GM23338 (cell line): Measurements from ENCODE around the gene PEPD. TPM values are rescaled to one million over a fixed set of nuclear protein-coding genes. Genes with fewer than 3 reads are reported as not detected.
A peak's percentile ranks its signal among the peaks of the same experiment; 100 is the strongest.

Experiments used
- ATAC-seq: fragments of 200-7000 bp; cut with Tn5 transposase; 3 replicates; pipeline ENCODE4 v1.9.1; 2020
- DNase-seq: peaks from one replicate; pipeline ENCODE4 v3.0.0-alpha.2; 2015; ENCODE audit warnings: low spot score
- H2AFZ ChIP-seq: fragments of 200-600 bp; sonication (generic); 2 replicates; pipeline ENCODE4 v1.8.0; 2016; ENCODE audit warnings: antibody characterized with exemption, mild to moderate bottlenecking, moderate library complexity
- H3F3A ChIP-seq: fragments of 200-600 bp; sonication (generic); replicated peaks from 2 replicates; pipeline ENCODE4 v1.8.0; 2017; ENCODE audit warnings: antibody characterized with exemption, mixed run types, low read depth
- H3K27ac ChIP-seq: fragments of 200-600 bp; sonication (generic); 2 replicates; pipeline ENCODE4 v1.6.1; 2016; ENCODE audit warnings: low read depth
- H3K27me3 ChIP-seq: fragments of 200-600 bp; sonication (generic); 2 replicates; pipeline ENCODE4 v1.8.0; 2016; ENCODE audit warnings: mild to moderate bottlenecking, mixed run types, moderate library complexity; ENCODE audit not compliant: insufficient read depth
- H3K36me3 ChIP-seq: fragments of 200-600 bp; sonication (generic); 2 replicates; pipeline ENCODE4 v1.8.0; 2016; ENCODE audit warnings: mild to moderate bottlenecking; ENCODE audit not compliant: insufficient read depth
- H3K4me1 ChIP-seq: fragments of 200-600 bp; sonication (generic); 2 replicates; pipeline ENCODE4 v1.8.0; 2016; ENCODE audit warnings: mild to moderate bottlenecking, moderate library complexity; ENCODE audit not compliant: insufficient read depth
- H3K4me2 ChIP-seq: fragments of 200-600 bp; sonication (generic); 2 replicates; pipeline ENCODE4 v1.7.1; 2017; ENCODE audit warnings: mixed run types
- H3K4me3 ChIP-seq: fragments of 200-600 bp; sonication (generic); 2 replicates; pipeline ENCODE4 v1.6.1; 2016; ENCODE audit warnings: mixed run types
- H3K79me2 ChIP-seq: fragments of 200-600 bp; sonication (generic); replicated peaks from 2 replicates; pipeline ENCODE4 v1.8.0; 2017; ENCODE audit warnings: mild to moderate bottlenecking; ENCODE audit not compliant: insufficient read depth
- H3K9me2 ChIP-seq: fragments of 200-600 bp; sonication (generic); 2 replicates; pipeline ENCODE4 v1.8.0; 2017; ENCODE audit not compliant: insufficient read depth
- H4K20me1 ChIP-seq: fragments of 200-600 bp; sonication (generic); replicated peaks from 2 replicates; pipeline ENCODE4 v1.8.0; 2017; ENCODE audit warnings: mild to moderate bottlenecking; ENCODE audit not compliant: insufficient read depth
- H3K27ac Mint-ChIP-seq: 2 replicates; pipeline ENCODE4 v1.8.0; 2020; ENCODE audit warnings: inconsistent platforms, mild to moderate bottlenecking, moderate library complexity, mixed read lengths
- H3K27me3 Mint-ChIP-seq: 3 replicates; pipeline ENCODE4 v1.8.0; 2022; ENCODE audit warnings: low read depth, mild to moderate bottlenecking, moderate library complexity, mixed read lengths, inconsistent platforms; ENCODE audit not compliant: insufficient read depth, poor library complexity
- H3K36me3 Mint-ChIP-seq: 3 replicates; pipeline ENCODE4 v1.8.0; 2021; ENCODE audit warnings: low read depth, mild to moderate bottlenecking, inconsistent platforms, moderate library complexity, mixed read lengths
- H3K4me1 Mint-ChIP-seq: 3 replicates; pipeline ENCODE4 v1.8.0; 2020; ENCODE audit warnings: mild to moderate bottlenecking, inconsistent platforms, mixed read lengths
- H3K4me3 Mint-ChIP-seq: 3 replicates; pipeline ENCODE4 v1.8.0; 2021; ENCODE audit warnings: moderate library complexity, mild to moderate bottlenecking, inconsistent platforms, mixed read lengths
- H3K9me3 Mint-ChIP-seq: 3 replicates; pipeline ENCODE4 v1.8.0; 2020; ENCODE audit warnings: moderate library complexity, mild to moderate bottlenecking, inconsistent platforms, mixed read lengths
- EZH2 ChIP-seq: fragments of 200-600 bp; sonication (generic); IDR thresholded peaks from one replicate; pipeline ENCODE4 v1.8.0; 2017; ENCODE audit warnings: antibody characterized with exemption, mild to moderate bottlenecking, low read depth; ENCODE audit not compliant: unreplicated experiment
- EZH2phosphoT487 ChIP-seq: fragments of 200-600 bp; sonication (generic); IDR thresholded peaks from one replicate; pipeline ENCODE4 v1.8.1; 2018; ENCODE audit warnings: antibody characterized with exemption; ENCODE audit not compliant: unreplicated experiment
- JUNB ChIP-seq: IDR thresholded peaks from one replicate; pipeline ENCODE4 v1.6.1; 2016; ENCODE audit warnings: antibody characterized with exemption; ENCODE audit not compliant: unreplicated experiment
- polyA plus RNA-seq: library from polyadenylated mRNA; unstranded; fragments of >200 nt; fragmentation: Nextera tagmentation; extraction: Ambion mirVana; gene quantifications from 2 replicates; pipeline ENCODE4 v1.2.1, GENCODE V29; 2016
- total RNA-seq: library from RNA; depleted of rRNA; stranded (reverse); fragments of >200 nt; shearing (Covaris generic); gene quantifications from 2 replicates; pipeline ENCODE4 v1.2.3, GENCODE V29; 2014
- TF ChIP-seq, protein P1 (sequence below), 2 experiments: fragments of 200-600 bp in 1 of 2; sonication (generic) in 1 of 2; conservative IDR thresholded peaks; 2 replicates each; pipeline versions ENCODE4 v1.5.1 to v1.6.1; 2016 to 2017; ENCODE audit warnings: antibody characterized with exemption in 2 of 2, low read depth in 2 of 2, mild to moderate bottlenecking in 2 of 2, moderate library complexity in 1 of 2
- TF ChIP-seq, protein P2 (sequence below): IDR thresholded peaks from one replicate; pipeline ENCODE4 v1.6.1; 2018; ENCODE audit warnings: antibody characterized with exemption; ENCODE audit not compliant: unreplicated experiment

Gene PEPD
- total and polyA plus RNA-seq, 2 experiments from 2014 or later = 81.7 to 89.2 TPM

DNA sequence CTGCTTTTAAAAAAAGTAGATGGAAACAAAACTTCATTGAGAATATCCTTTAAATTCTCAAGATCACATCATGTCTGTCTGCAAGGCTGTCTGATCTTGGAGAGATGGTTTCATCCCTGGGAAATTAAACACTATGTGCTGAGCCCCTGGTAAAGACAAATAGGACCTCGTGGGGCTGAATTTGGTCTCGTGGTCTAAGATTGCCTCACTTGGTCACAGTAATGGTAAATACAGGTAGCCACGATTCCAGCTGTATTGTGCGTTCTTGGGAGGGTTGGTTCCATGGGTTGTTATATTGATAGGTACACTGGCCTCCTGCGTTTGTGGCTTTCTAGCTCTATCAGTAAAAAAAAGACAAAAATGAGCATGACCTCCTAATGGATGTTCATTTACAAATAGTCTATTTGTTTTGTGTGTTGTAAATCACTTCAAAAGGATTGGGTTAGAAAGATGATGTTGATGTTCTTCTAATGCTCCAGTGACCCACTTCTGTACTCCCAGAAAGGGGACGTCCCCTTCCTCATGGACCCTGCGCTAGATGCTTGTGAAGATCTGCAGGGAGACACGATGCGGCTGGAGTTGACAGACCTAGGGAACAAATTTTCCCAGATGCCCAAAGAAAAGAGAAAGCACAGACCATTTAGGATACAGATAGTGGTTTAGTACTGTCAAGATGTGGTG, 146.3 kb downstream of the PEPD start (continued):
- TF ChIP-seq JUNB = no peak
- TF ChIP-seq, protein P1, sequence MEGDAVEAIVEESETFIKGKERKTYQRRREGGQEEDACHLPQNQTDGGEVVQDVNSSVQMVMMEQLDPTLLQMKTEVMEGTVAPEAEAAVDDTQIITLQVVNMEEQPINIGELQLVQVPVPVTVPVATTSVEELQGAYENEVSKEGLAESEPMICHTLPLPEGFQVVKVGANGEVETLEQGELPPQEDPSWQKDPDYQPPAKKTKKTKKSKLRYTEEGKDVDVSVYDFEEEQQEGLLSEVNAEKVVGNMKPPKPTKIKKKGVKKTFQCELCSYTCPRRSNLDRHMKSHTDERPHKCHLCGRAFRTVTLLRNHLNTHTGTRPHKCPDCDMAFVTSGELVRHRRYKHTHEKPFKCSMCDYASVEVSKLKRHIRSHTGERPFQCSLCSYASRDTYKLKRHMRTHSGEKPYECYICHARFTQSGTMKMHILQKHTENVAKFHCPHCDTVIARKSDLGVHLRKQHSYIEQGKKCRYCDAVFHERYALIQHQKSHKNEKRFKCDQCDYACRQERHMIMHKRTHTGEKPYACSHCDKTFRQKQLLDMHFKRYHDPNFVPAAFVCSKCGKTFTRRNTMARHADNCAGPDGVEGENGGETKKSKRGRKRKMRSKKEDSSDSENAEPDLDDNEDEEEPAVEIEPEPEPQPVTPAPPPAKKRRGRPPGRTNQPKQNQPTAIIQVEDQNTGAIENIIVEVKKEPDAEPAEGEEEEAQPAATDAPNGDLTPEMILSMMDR (conservative IDR thresholded peaks at IDR 0.05; ENCODE audit: low read depth in 2 of 2) = no peak
- TF ChIP-seq, protein P2, sequence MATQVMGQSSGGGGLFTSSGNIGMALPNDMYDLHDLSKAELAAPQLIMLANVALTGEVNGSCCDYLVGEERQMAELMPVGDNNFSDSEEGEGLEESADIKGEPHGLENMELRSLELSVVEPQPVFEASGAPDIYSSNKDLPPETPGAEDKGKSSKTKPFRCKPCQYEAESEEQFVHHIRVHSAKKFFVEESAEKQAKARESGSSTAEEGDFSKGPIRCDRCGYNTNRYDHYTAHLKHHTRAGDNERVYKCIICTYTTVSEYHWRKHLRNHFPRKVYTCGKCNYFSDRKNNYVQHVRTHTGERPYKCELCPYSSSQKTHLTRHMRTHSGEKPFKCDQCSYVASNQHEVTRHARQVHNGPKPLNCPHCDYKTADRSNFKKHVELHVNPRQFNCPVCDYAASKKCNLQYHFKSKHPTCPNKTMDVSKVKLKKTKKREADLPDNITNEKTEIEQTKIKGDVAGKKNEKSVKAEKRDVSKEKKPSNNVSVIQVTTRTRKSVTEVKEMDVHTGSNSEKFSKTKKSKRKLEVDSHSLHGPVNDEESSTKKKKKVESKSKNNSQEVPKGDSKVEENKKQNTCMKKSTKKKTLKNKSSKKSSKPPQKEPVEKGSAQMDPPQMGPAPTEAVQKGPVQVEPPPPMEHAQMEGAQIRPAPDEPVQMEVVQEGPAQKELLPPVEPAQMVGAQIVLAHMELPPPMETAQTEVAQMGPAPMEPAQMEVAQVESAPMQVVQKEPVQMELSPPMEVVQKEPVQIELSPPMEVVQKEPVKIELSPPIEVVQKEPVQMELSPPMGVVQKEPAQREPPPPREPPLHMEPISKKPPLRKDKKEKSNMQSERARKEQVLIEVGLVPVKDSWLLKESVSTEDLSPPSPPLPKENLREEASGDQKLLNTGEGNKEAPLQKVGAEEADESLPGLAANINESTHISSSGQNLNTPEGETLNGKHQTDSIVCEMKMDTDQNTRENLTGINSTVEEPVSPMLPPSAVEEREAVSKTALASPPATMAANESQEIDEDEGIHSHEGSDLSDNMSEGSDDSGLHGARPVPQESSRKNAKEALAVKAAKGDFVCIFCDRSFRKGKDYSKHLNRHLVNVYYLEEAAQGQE = no peak
- no peak for TF ChIP-seq EZH2
- TF ChIP-seq EZH2phosphoT487 = no peak

DNA sequence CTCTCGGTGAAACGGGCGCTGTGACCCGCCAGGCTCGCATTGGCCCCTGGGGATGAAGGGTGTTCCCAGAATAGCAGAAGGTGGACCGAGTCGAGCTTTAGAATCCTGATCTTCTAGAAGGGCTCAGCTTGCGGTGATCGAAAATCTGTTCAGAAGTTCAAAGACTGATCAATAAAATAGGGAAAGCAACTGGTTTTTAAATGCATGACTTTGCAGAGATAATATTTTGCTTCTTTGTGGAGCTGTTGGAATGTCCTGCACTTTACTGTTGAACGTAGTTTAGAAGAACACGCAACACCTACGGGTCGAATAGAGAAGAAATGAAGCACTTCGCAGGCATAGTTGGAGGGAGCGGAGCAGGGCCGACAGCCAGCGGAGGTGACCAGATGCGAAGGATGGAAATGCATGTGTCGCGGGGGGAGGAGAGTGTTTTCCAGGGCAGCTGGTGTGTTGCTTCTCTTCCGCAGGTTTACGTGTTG, 147.3 kb downstream of the PEPD start:
- Histone ChIP-seq H3K27me3 (no peaks in the 10 kb centered on the region; the same call in 1 of the 2 replicates), H3F3A (peaks cover 8% of the 10 kb centered on the region), H4K20me1 (peaks cover 51% of the 10 kb centered on the region), H3K27ac (no peak overlapping the region), H3K9me2 (no peaks in the 10 kb centered on the region), H3K4me1 (peaks cover 43% of the 10 kb centered on the region), H3K36me3 (no peaks in the 10 kb centered on the region), H3K79me2 (peaks cover 52% of the 10 kb centered on the region), H2AFZ (no peak overlapping the region), H3K4me2 (peak overlapping the region; percentile 93), H3K4me3 (peak overlapping the region; percentile 85)
- Mint-ChIP-seq H3K27ac (peak overlapping the region; percentile 84), H3K9me3 (no peaks in the 10 kb centered on the region), H3K36me3 (peaks cover 12% of the 10 kb centered on the region), H3K4me3 (peak overlapping the region; percentile 90), H3K27me3 (peaks cover 5% of the 10 kb centered on the region), H3K4me1 (peaks cover 49% of the 10 kb centered on the region)
- no peak for ATAC-seq
- TF ChIP-seq, protein P1 (conservative IDR thresholded peaks at IDR 0.05; ENCODE audit: low read depth in 2 of 2) = 0 out of 4 replicates have a peak, but pooled peaks of 1 of the 2 experiments have one; percentile 24
- no peak for TF ChIP-seq EZH2
- no peak for DNase-seq
